Measurements from ENCODE around the gene MVB12B. TPM values are rescaled to one million over a fixed set of nuclear protein-coding genes. Genes with fewer than 3 reads are reported as not detected.

Gene MVB12B
- total RNA-seq, 1 experiment from 2014 or later: 9.4 TPM

GRCh38 chr9:126417043-126417442, 90.4 kb downstream of the MVB12B start:
- ATAC-seq (no peak), DNase-seq (ENCODE audit: low read depth, low spot score) (no peak)
- TF ChIP-seq CTCF (IDR thresholded peaks at IDR 0.05): no peak
- no peak for TF ChIP-seq SIN3A (IDR thresholded peaks at IDR 0.05; ENCODE audit: borderline replicate concordance, insufficient read depth, low read depth, low read length)
- no peak for TF ChIP-seq TCF7L2 (IDR thresholded peaks at IDR 0.05; ENCODE audit: low read depth, low read length)
- no peak for TF ChIP-seq REST (IDR thresholded peaks at IDR 0.05; ENCODE audit: insufficient read depth in 1 of 2, low read depth in 2 of 2, low read length in 1 of 2)
- no peak for TF ChIP-seq POLR2AphosphoS5 (IDR thresholded peaks at IDR 0.05; ENCODE audit: low read depth, low read length)
- no TSS peak for BruUV-seq (replicated peaks)
- Histone ChIP-seq H3K4me1 (ENCODE audit: control insufficient read depth, insufficient read depth, low read length) (peaks cover 3% of the 10 kb centered on the region; the same call in 1 of the 2 replicates), H3K9me3 (ENCODE audit: control insufficient read depth, insufficient read depth, low read depth, low read length) (no peaks in the 10 kb centered on the region), H3K27ac (ENCODE audit: low read length) (no peak overlapping the region), H3K36me3 (ENCODE audit: control insufficient read depth, insufficient read depth, low read length) (no peaks in the 10 kb centered on the region), H3K4me3 (ENCODE audit: low read depth in 2 of 2, low read length in 2 of 2) (no peak overlapping the region), H3K27me3 (ENCODE audit: control insufficient read depth, insufficient read depth, low read length) (no peaks in the 10 kb centered on the region)
- in situ Hi-C loops (cut with HindIII; ENCODE audit: low pct_unique_long_range_greater_than_20kb, low sequenced_read_pairs): no loop called here
- ChIA-PET CTCF (no interaction called here), POLR2A (no interaction called here)
- intact Hi-C loops (cut with micrococcal nuclease; ENCODE audit: unreplicated experiment): no loop called here

- ChIA-PET POLR2A (no interaction called here), CTCF (interaction anchor here (0.7 kb wide), 1 partner anchor 81 kb away, joined by 10 read pairs; no protein-coding TSS in a partner anchor)
- H3K36me3 ChIP-seq (ENCODE audit: control insufficient read depth, insufficient read depth, low read length): no peaks in the 10 kb centered on the region
- H3K27me3 ChIP-seq (ENCODE audit: control insufficient read depth, insufficient read depth, low read length): no peaks in the 10 kb centered on the region
- H3K27ac ChIP-seq (ENCODE audit: low read length): no peak overlapping the region
- peaks cover 3% of the 10 kb centered on the region; the same call in 1 of the 2 replicates for H3K4me1 ChIP-seq (ENCODE audit: control insufficient read depth, insufficient read depth, low read length)
- no TSS peak for BruUV-seq (replicated peaks)
- TF ChIP-seq POLR2AphosphoS5 (IDR thresholded peaks at IDR 0.05; ENCODE audit: low read depth, low read length) (no peak), REST (IDR thresholded peaks at IDR 0.05; ENCODE audit: insufficient read depth in 1 of 2, low read depth in 2 of 2, low read length in 1 of 2) (no peak), SIN3A (IDR thresholded peaks at IDR 0.05; ENCODE audit: borderline replicate concordance, insufficient read depth, low read depth, low read length) (no peak), CTCF (IDR thresholded peaks at IDR 0.05) (no peak), TCF7L2 (IDR thresholded peaks at IDR 0.05; ENCODE audit: low read depth, low read length) (no peak)
- no peak for ATAC-seq
- in situ Hi-C loops (cut with HindIII; ENCODE audit: low pct_unique_long_range_greater_than_20kb, low sequenced_read_pairs) (no loop called here), intact Hi-C loops (cut with micrococcal nuclease; ENCODE audit: unreplicated experiment) (no loop called here)
- no peak overlapping the region for H3K4me3 ChIP-seq (ENCODE audit: low read depth in 2 of 2, low read length in 2 of 2)
- no peak for DNase-seq (ENCODE audit: low read depth, low spot score)
- H3K9me3 ChIP-seq (ENCODE audit: control insufficient read depth, insufficient read depth, low read depth, low read length): no peaks in the 10 kb centered on the region
These were observed 91.1 kb downstream of the MVB12B start for GRCh38 chr9:126417684-126418083.
